Activated CD4-positive, alpha-beta T cell treated with anti-CD3 and anti-CD28 coated beads for 1 hour (primary cell): ENCODE measurements around the gene PZP.
"Not testable (repeated sequence)": the region's sequence is repeated elsewhere in the genome, so short reads cannot be mapped to it uniquely, and the experiment has no call there.

ENCODE experiments used
- DNase-seq: peaks from one replicate; pipeline ENCODE4 v3.0.0-alpha.2; 2020

Gene PZP

GRCh38 chr12:9208229-9208628 lies at the start of gene PZP:
PZP (minus strand) TSS chr12:9208395; CDS start chr12:9208341, 54 bp downstream.
- no peak for DNase-seq

DNA sequence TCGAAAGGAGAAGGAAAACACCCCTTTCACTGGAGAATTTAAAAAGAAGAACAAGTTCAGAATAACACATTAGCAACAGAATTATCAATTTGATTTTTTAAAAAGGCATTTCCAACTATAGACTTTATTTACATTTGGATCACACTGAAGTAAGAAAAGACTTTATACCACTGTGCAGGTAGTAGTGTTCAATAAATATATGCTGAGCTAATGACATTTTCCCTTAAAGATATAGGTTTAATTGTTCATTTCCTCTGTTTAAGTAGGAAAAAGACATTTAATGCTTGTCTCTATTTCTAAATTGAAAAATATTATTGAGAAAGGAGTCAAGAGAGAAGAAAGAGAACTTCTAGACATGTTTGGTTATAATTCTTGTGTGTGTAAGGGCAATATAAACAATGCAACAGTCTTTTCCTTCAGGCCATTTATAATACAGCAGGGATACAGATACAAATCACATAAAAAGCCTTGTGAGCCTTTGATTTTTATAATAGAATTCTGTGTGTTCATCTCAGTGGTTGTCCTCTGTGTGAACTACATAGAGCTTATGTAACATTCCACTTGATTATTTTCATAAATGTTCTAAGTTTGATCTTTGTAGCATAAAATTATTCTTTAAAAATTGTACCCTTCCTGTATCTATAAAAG lies 48.7 kb upstream of the PZP start:
- no peak for DNase-seq

- DNase-seq = no peak
Measured at GRCh38 chr12:9256341-9256740, 48.1 kb upstream of the PZP start.

DNA sequence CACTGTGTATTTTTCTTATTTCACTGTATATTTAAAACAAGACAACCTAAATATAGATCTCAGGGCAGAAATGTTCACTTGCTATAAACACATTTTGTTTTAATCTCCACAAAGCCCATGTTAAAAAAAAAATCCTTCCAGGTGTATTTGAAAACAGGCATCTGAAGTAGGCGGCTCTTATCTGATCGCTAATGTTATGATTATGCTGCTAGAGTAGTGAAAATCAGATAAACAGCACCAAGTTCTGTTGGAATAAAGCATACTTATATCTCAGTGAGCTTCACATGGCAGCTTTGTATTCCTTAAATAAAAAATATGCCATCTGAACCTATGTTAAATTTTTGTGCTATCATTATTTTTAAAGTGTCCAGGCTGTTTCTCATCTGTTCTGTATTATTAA lies 47.6 kb upstream of the PZP start:
- DNase-seq = no peak

GRCh38 chr12:9253464-9253863 lies 45.3 kb upstream of the PZP start:
- DNase-seq = no peak

DNA sequence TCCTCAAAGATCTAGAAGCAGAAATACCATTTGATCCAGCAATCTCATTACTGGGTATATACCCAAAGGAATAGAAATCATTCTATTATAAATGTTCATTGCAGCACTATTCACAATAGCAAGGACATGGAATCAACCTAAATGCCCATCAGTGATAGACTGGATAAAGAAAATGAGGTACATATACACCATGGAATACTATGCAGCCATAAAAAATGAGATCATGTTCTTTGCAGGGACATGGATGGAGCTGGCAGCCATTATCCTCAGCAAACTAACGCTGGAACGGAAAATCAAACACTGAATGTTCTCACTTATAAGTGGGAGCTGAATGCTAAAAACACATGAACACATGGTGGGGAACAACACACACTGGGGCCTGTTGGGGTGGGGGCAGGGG lies 44.6 kb upstream of the PZP start:
- DNase-seq = not testable (repeated sequence)

- no peak for DNase-seq
Measured at GRCh38 chr12:9252256-9252655, 44.1 kb upstream of the PZP start.

DNA sequence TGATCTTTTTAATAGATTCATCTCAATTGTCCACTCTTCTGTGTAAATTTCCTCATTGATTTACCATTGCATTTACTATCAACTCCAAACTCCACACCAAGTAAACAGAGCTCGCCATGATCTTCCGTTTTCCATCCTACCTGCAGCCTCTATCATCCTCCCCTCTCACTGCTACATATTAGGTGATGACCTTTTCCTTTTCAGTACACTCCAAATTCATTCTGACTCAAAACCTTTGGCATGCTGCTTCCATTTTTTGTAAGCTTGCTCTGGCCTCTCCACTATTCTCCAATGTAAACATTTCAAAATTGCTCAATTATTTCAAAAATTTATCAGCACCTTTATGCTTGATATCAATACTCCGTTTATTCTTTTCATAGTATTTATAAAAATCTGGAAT lies 40.2 kb upstream of the PZP start:
- DNase-seq = no peak

DNA sequence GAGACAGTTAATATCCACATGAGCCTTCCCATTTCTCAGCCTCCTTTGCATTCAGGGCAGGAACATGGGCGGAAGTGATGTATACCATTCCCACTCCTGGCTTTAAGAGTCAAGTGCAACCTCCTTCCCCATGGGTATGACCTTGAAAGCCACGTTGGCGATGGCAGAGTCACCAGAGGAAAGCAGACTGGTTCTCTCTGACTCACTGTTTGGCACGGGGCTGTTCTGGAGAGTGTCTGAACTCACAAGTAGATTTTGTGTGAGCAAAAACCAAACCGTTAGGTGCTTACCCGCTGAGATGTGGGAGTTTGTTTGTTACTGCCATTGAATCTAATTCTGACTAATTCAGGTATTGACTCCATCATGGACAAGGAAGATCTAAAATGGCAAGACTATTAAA lies 36.7 kb upstream of the PZP start:
- DNase-seq = no peak

DNA sequence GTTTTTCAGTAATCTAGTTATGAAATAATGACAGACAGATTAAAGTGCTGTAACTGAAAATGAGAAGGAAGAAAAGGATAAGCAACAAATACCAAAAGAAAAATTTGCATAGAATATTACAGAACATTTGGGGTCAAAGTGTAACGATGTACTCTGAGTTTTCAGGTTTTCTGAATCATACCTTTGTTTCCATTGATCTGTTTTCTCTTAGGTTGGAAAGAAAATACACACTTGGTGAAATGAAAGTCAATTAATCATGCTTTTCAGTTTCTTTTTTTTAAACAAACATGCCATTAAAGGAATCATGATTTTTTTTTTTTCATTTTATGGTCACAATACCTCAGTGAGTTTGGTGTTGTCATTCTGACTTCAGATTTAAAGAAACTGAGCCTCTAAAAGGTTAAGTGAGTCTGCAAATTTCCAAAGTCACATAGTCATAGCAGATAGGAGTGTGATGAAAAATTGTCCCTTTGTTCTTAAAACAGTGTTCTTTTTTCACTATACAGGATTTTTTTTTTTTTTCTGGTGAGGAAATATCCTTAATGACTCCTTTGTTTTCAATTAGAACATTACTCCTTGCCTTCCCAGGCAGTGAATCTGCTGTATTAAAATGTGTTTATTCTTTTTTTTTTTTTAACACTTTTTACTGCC lies 35.9 kb upstream of the PZP start:
- DNase-seq = no peak

DNA sequence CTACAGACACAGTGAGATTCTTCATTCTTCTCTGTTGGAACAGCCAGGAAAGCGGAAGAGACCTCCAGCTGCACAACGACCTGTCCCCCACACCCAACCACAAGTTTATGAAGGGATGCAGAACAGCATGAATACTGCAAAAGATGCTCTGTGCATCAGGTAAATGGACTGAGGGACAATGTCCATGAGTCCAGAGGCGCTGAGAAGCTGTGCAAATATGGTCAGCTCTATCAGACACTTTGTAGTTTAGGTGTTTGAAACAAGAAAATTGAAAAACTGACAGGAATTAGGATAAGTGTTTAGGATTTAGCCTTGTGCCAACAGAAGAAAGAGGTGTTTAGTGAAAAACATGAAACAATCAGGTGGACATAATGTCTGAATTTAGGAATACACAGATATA lies 33.1 kb upstream of the PZP start:
- DNase-seq = no peak

DNA sequence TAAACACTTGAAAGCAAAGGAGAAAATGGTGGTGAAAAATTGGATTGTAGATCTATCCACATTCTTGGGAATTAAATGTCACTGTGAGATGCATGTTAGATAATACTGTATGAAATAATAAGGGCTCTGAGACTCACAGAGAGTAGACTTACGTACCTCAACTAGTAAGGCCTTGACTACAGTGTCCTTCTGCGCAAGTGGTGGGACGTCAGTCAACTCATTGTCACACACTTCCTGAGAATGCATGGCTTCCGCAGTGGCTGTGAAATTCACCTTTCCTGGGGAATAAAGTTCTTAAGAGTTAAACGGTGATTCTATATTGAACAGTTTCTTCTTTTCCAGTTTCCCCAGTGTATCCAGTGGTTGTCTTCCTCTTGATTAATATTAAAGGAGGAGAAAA lies 32.6 kb upstream of the PZP start:
- no peak for DNase-seq

DNA sequence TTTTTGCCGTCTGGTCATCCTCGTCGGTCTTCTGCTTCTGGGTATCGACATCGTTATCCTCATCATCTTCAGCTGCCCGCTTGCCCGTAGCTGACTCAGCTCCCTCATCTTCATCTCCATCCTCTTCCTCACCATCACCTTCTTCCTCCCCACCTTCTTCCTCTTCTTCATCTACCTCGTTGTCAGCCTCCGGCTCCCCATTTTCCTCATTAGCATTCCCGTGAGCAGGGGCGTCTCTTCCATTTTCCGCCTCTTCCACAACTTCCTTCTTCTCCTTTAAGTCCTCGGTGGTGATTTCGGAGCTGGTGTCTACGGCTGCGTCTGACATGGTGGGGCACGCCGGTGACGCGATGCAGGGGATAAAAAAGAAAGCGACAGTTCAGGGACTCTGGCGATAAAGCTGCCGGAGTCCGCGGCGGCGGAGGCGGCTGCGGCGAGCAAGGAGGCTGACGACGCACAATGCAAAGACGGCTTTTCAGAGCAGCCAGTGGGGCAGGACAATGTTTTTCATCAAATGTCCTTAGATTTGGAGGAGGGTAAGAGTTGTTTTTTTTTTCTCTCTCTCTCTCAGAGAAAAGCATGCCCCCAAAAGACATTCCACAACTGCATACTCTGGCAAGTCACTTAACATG lies 31.9 kb upstream of the PZP start:
- not testable (repeated sequence) for DNase-seq

- DNase-seq = no peak
Measured at GRCh38 chr12:9237286-9237685, 29.1 kb upstream of the PZP start.

DNA sequence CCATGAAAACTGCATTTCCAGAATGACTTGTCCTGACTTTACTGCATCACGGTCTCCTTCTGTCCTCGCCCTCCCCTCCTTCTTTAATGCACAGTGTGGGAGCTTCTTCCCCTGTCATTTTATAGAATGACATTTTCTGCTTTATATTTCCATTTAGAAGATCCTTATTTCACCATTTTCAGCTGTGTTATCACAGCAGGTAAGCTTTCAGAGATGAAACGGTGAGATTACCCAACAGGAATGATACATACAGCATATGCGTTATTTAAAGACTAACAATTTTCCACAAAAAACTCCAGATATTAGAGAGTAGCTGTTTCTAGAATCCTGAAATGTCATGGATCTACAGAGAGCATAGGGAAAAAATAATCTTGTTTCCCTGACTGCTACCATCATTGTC lies 27.3 kb upstream of the PZP start:
- no peak for DNase-seq

GRCh38 chr12:9227950-9228349 lies 19.8 kb upstream of the PZP start:
- no peak for DNase-seq

DNA sequence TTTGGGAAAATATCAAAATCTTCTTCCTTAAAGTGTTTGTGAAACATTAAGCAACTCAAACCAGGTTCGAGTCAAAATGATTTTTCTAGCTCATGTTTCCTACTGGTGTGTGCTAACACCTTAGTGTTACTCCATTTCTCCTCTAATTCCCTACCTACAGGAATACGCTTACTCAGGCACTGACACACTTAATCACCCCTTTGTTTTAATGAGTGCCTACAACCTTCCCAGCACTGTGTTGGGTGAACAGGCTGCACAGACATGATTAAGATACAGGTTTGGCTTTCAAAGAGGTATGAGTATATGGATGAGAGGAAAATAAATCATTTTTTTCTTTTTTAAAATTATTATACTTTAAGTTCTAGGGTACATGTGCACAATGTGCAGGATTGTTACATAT lies 15.6 kb upstream of the PZP start:
- DNase-seq = no peak

DNA sequence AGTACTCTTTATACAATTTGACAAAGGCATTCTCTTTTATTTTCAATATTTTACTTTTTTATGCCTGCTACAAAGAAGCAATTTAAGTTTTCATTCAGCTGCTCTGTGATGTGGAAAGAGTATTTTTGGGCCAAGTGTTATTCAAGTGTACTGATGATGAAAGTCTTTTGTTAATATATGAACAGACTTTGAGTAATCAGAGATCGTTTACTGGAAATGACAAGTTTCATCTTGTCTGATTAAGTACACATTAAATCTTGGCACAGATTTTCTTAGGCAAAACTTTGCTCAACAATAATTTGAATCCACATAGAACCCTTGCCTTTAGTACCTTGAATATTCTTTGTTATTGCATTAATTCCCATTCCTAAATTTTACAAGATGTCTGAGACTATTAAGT lies 13.3 kb upstream of the PZP start:
- no peak for DNase-seq

DNA sequence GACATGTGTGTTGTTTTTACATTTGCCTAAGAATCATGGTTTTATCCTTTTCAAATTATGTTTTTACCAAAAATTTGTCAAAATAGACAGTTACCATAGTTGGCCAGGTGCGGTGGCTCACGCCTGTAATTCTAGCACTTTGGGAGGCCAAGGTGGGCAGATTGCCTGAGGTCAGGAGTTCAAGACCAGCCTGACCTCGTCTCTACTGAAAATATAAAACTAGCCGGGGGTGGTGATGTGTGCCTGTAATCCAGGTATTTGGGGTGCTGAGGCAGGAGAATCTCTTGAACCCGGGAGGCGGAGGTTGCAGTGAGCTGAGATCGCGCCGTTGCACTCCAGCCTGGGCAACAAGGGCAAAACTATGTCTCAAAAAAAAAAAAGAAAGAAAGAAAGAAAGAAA lies 12.8 kb upstream of the PZP start:
- not testable (repeated sequence) for DNase-seq

DNA sequence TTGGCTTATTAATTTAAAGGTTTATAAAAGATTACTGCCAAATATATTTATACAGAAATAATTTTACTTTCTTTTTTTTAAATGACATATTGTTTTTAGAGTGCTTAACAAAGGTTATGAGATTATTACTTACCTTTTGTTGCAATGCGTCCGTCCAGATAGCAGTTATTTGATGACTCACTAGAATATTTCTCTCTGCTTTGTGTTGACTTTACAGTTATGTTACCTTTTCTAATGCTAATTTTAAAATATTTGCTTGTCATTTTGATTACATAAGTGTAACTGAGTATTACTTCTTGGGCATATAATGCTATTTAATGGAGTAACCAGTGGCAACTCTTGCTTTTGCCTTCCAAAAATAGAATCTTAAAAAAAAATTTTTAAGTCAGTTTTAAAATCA lies 6.3 kb upstream of the PZP start:
- DNase-seq = no peak

GRCh38 chr12:9211687-9212086 lies 3.5 kb upstream of the PZP start:
- no peak for DNase-seq

- DNase-seq = no peak
Measured at GRCh38 chr12:9204380-9204779, 3.8 kb downstream of the PZP start.

- DNase-seq = no peak
Measured at GRCh38 chr12:9198012-9198411, 10.2 kb downstream of the PZP start.

- no peak for DNase-seq
Measured at GRCh38 chr12:9184276-9184675, 23.9 kb downstream of the PZP start.

DNA sequence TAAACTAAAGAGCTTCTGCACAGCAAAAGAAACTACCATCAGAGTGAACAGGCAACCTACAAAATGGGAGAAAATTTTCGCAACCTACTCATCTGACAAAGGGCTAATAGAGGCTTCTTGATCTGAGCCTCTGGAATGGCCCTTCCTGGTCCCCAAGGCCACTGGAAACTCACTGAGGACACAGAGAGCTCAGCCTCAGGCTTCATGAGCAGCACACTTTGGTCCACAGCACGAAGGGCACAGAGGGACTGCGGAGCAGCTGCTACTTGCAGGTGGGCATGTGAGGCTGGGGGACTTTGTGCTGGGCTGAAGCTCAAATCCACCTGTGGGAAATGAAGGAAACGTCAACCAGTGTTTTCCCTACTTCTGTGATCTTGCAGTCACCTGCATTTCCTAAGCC lies 27.4 kb downstream of the PZP start:
- no peak for DNase-seq
